BLaER1 treated with 17β-estradiol and CSF1 and Interleukin-3, amounts not matched to agents 10 nM and 100 nM (cell line): ENCODE data around the gene RAPGEF6.

Experiments used
- H3K27ac ChIP-seq, 11 experiments: shearing (Covaris generic); formaldehyde crosslinking; 2 replicates each; pipeline ENCODE4 v1.8.1; 2022
- H3K27me3 ChIP-seq, 11 experiments: shearing (Covaris generic); formaldehyde crosslinking; 2 replicates each; pipeline ENCODE4 v1.8.1; 2022
- H3K36me3 ChIP-seq, 11 experiments: shearing (Covaris generic); formaldehyde crosslinking; 2 replicates each; pipeline ENCODE4 v1.8.1; 2022
- H3K4me1 ChIP-seq, 10 experiments: shearing (Covaris generic); formaldehyde crosslinking; 2 replicates each; pipeline ENCODE4 v1.8.1; 2022
- H3K4me2 ChIP-seq, 11 experiments: shearing (Covaris generic); formaldehyde crosslinking; 2 replicates each; pipeline ENCODE4 v1.8.1; 2022
- H3K4me3 ChIP-seq, 10 experiments: shearing (Covaris generic); formaldehyde crosslinking; 2 replicates each; pipeline ENCODE4 v1.8.1; 2022
- H3K9ac ChIP-seq, 11 experiments: shearing (Covaris generic); formaldehyde crosslinking; 2 replicates each; pipeline ENCODE4 v1.8.1; 2022
- H3K9me3 ChIP-seq, 11 experiments: shearing (Covaris generic); formaldehyde crosslinking; replicated peaks in 1 of 11; 2 replicates each; pipeline ENCODE4 v1.8.1; 2022
- H4K20me1 ChIP-seq, 11 experiments: shearing (Covaris generic); formaldehyde crosslinking; 2 replicates each; pipeline ENCODE4 v1.8.1; 2022
- Cebpa-rat ChIP-seq, 11 experiments: shearing (Covaris generic); IDR thresholded peaks; 2 replicates each; pipeline ENCODE4 v1.8.1; 2022

Gene RAPGEF6

DNA sequence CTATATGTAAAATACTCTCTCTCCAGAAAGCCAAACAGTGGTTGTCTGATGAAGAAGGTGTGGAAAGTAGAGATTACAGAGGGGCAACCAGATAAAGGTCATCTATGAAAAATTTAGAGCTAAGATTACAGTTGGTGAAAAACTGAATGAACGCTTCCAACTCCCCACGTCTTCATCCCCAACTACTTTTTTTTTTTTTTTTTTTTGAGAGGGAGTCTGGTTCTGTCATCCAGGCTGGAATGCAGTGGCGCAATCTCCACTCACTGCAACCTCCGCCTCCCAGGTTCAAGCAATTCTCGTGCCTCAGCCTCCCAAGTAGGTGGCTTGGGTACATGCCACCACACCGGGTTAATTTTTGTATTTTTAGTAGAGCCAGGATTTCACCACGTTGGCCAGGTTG lies 64.3 kb downstream of the RAPGEF6 start:
- no peak overlapping the region for H3K4me3 ChIP-seq
- H3K9ac ChIP-seq: no peak overlapping the region
- H3K9me3 ChIP-seq: peaks cover 39 to 47% (median 42%) of the 10 kb centered on the region in 11 experiments
- H3K36me3 ChIP-seq: peaks cover 39 to 65% (median 51%) of the 10 kb centered on the region in 11 experiments
- no peak for TF ChIP-seq Cebpa-rat (IDR thresholded peaks at IDR 0.05)
- H3K4me1 ChIP-seq: no peaks in the 10 kb centered on the region
- no peak overlapping the region for H3K27ac ChIP-seq
- H3K27me3 ChIP-seq: no peaks in the 10 kb centered on the region
- H4K20me1 ChIP-seq: peaks cover 0 to 47% (median 5%) of the 10 kb centered on the region in 11 experiments; a peak in 11 of 22 replicates
- no peak overlapping the region for H3K4me2 ChIP-seq

DNA sequence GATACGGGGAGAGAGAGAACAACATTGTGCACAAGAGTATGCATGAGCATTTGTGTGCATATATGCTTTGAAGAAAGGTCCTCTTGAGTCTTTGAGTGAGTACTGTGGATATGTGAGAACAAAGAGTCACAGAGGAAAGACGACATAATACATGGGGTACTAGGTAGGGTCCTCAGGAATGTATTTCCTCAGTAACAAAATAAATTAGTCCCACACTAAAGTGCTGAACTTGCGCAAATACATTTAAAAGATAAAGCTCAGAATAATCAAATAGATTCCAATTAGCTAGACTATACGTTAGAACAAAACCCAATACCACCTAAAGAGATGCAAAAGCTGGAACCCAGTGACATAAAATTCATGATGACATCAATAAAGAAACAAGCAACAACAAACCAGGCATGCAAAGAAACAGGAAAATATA lies 70.8 kb downstream of the RAPGEF6 start:
- no peak for TF ChIP-seq Cebpa-rat (IDR thresholded peaks at IDR 0.05)
- H3K9ac ChIP-seq: no peak overlapping the region
- H3K27ac ChIP-seq: no peak overlapping the region
- H4K20me1 ChIP-seq: peaks cover 4 to 45% (median 10%) of the 10 kb centered on the region in 11 experiments; a peak in 12 of 22 replicates
- H3K4me3 ChIP-seq: no peak overlapping the region
- peaks cover 0 to 17% (median 6%) of the 10 kb centered on the region in 10 experiments; a peak in 7 of 20 replicates for H3K4me1 ChIP-seq
- H3K27me3 ChIP-seq: no peaks in the 10 kb centered on the region
- H3K9me3 ChIP-seq: no peaks in the 10 kb centered on the region
- peak overlapping the region in 3 of 11 experiments; percentile 2 to 14 (median 6); a peak in 1 of 22 replicates for H3K4me2 ChIP-seq
- H3K36me3 ChIP-seq: peaks cover 15 to 43% (median 33%) of the 10 kb centered on the region in 11 experiments; a peak in 21 of 22 replicates

GRCh38 chr5:131563434-131564228 lies 71.4 kb downstream of the RAPGEF6 start:
- no peak for TF ChIP-seq Cebpa-rat (IDR thresholded peaks at IDR 0.05)
- Histone ChIP-seq H3K4me1 (peaks cover 0 to 17% (median 6%) of the 10 kb centered on the region in 10 experiments; a peak in 7 of 20 replicates), H4K20me1 (peaks cover 4 to 41% (median 9%) of the 10 kb centered on the region in 11 experiments; a peak in 12 of 22 replicates), H3K9ac (no peak overlapping the region), H3K27me3 (no peaks in the 10 kb centered on the region), H3K36me3 (peaks cover 19 to 48% (median 39%) of the 10 kb centered on the region in 11 experiments; a peak in 21 of 22 replicates), H3K9me3 (no peaks in the 10 kb centered on the region), H3K4me3 (no peak overlapping the region), H3K27ac (no peak overlapping the region), H3K4me2 (peak overlapping the region in 3 of 11 experiments; percentile 2 to 14 (median 6); a peak in 3 of 22 replicates)

DNA sequence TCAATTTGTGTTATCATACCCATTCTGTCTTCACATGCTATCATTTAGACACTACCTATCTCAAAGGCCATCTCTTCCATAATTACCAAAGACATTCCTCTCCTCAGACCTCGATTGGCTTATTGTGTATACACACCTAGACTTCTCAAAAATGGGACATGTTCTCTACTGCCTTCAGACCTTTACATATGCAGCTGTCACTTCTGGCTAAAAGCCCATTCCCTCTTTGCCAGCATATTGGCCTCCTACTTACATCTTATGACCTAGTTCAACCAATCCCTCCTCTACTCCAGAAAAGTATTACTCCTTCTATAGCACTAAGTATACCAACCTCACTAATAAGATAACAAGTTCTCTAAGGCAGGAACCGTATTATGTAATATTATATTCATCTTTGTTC lies 84.4 kb downstream of the RAPGEF6 start:
- no peak for TF ChIP-seq Cebpa-rat (IDR thresholded peaks at IDR 0.05)
- Histone ChIP-seq H3K4me3 (no peak overlapping the region), H3K36me3 (peaks cover 31 to 60% (median 46%) of the 10 kb centered on the region in 11 experiments), H3K4me2 (peak overlapping the region in 3 of 11 experiments; percentile 11 to 87 (median 59); a peak in 2 of 22 replicates), H3K9ac (no peak overlapping the region), H3K9me3 (peaks cover 0 to 15% (median 5%) of the 10 kb centered on the region in 11 experiments; a peak in 8 of 22 replicates), H4K20me1 (peaks cover 0 to 8% (median 0%) of the 10 kb centered on the region in 11 experiments; a peak in 2 of 22 replicates), H3K4me1 (peaks cover 35 to 68% (median 55%) of the 10 kb centered on the region in 10 experiments), H3K27ac (no peak overlapping the region), H3K27me3 (no peaks in the 10 kb centered on the region)

DNA sequence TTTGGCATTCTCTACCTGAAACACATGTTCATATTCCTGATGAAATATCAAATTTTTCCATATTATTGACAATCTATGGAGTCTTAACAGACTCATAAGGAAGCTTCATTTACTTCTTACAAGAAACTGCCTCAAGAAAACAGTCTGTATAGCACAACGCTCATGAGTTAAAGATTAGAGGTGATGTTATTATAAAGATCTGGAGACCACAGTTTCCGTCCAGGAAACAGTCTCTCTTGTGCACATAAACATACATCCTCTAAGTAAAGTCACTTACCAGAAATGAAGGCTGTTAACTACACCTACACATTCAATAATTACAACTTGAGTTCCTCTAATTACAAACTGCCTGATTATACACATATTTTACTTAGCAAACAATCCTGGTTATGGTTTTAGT lies 86.9 kb downstream of the RAPGEF6 start:
- peak overlapping the region in 1 of 10 experiments; percentile 6; a peak in 3 of 20 replicates for H3K4me3 ChIP-seq
- H3K27ac ChIP-seq: peak overlapping the region in 7 of 11 experiments; percentile 27 to 53 (median 39); a peak in 10 of 22 replicates
- H3K36me3 ChIP-seq: peaks cover 34 to 70% (median 51%) of the 10 kb centered on the region in 11 experiments
- peaks cover 0 to 9% (median 0%) of the 10 kb centered on the region in 11 experiments; a peak in 3 of 22 replicates for H3K9me3 ChIP-seq
- no peak for TF ChIP-seq Cebpa-rat (IDR thresholded peaks at IDR 0.05)
- no peak overlapping the region; a peak in 1 of 22 replicates for H3K9ac ChIP-seq
- peaks cover 34 to 61% (median 54%) of the 10 kb centered on the region in 10 experiments for H3K4me1 ChIP-seq
- peaks cover 0 to 8% (median 0%) of the 10 kb centered on the region in 11 experiments; a peak in 2 of 22 replicates for H4K20me1 ChIP-seq
- peak overlapping the region; percentile 61 to 87 (median 70) for H3K4me2 ChIP-seq
- H3K27me3 ChIP-seq: no peaks in the 10 kb centered on the region

- Histone ChIP-seq H3K4me1 (peaks cover 34 to 54% (median 46%) of the 10 kb centered on the region in 10 experiments), H3K4me3 (no peak overlapping the region), H3K27ac (no peak overlapping the region), H3K4me2 (no peak overlapping the region), H4K20me1 (peaks cover 0 to 7% (median 0%) of the 10 kb centered on the region in 11 experiments; a peak in 1 of 22 replicates), H3K36me3 (peaks cover 41 to 86% (median 64%) of the 10 kb centered on the region in 11 experiments), H3K9me3 (peaks cover 0 to 9% (median 0%) of the 10 kb centered on the region in 11 experiments; a peak in 3 of 22 replicates), H3K9ac (no peak overlapping the region), H3K27me3 (no peaks in the 10 kb centered on the region)
- no peak for TF ChIP-seq Cebpa-rat (IDR thresholded peaks at IDR 0.05)
Measured at GRCh38 chr5:131545845-131546244, 89.2 kb downstream of the RAPGEF6 start.

GRCh38 chr5:131542723-131543122 lies 92.3 kb downstream of the RAPGEF6 start:
- no peak for TF ChIP-seq Cebpa-rat (IDR thresholded peaks at IDR 0.05)
- Histone ChIP-seq H3K36me3 (peaks cover 53 to 94% (median 65%) of the 10 kb centered on the region in 11 experiments), H3K4me1 (peaks cover 32 to 54% (median 39%) of the 10 kb centered on the region in 10 experiments)

GRCh38 chr5:131541762-131542161 lies 93.3 kb downstream of the RAPGEF6 start:
- peaks cover 35 to 59% (median 43%) of the 10 kb centered on the region in 10 experiments for H3K4me1 ChIP-seq
- no peak for TF ChIP-seq Cebpa-rat (IDR thresholded peaks at IDR 0.05)
- H3K4me3 ChIP-seq: no peak overlapping the region
- H4K20me1 ChIP-seq: no peaks in the 10 kb centered on the region; a peak in 1 of 22 replicates
- peak overlapping the region in 9 of 11 experiments; percentile 12 to 56 (median 50); a peak in 12 of 22 replicates for H3K4me2 ChIP-seq
- H3K27ac ChIP-seq: peak overlapping the region in 1 of 11 experiments; percentile 17; a peak in 1 of 22 replicates
- no peak overlapping the region for H3K9ac ChIP-seq
- H3K36me3 ChIP-seq: peaks cover 48 to 93% (median 57%) of the 10 kb centered on the region in 11 experiments
- H3K27me3 ChIP-seq: no peaks in the 10 kb centered on the region
- peaks cover 0 to 9% (median 0%) of the 10 kb centered on the region in 11 experiments; a peak in 2 of 22 replicates for H3K9me3 ChIP-seq

More at GRCh38 chr5:131542723-131543122, 92.3 kb downstream of the RAPGEF6 start:
- H3K27me3 ChIP-seq: no peaks in the 10 kb centered on the region
- no peaks in the 10 kb centered on the region; a peak in 1 of 22 replicates for H4K20me1 ChIP-seq
- H3K4me2 ChIP-seq: no peak overlapping the region
- H3K9ac ChIP-seq: no peak overlapping the region
- peaks cover 0 to 9% (median 0%) of the 10 kb centered on the region in 11 experiments; a peak in 3 of 22 replicates for H3K9me3 ChIP-seq
- no peak overlapping the region for H3K4me3 ChIP-seq
- H3K27ac ChIP-seq: no peak overlapping the region; a peak in 1 of 22 replicates
